Measurements from ENCODE around the gene JMJD6.
"Not testable (repeated sequence)": the region's sequence is repeated elsewhere in the genome, so short reads cannot be mapped to it uniquely, and the experiment has no call there.

The JMJD6 gene

DNA sequence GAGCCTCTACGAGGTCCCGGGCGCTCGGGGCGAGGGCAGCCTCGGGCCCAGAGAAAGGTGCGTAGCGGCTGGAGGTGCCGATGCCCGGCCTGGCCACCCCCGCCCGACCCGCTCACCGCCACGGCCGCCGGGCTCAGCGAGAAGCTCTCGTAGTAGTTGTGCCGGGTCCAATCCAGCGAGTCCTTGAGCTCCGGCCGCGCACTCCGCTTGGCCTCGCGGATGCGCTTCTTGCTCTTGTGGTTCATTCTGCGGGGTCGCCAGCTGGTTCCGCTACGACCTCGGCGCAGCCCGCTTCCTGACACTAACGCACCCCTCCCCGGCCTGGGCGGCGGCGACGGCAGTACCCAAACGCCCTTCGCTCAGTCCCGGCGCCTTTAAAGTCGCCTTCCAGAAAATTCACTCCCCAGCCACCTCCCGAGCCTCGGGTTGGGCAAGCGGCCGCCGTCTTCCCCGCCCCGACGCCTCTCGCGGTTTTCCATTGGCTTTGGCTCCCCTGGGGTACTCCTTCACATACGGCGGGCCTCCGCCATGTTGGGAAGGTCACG is at the start of gene JMJD6:
JMJD6 (minus strand) TSS at position 376 of the 545 bp plus-strand sequence; CDS start at position 245, 131 bp downstream.
- DNase-seq (ENCODE audit: low spot score), result peak; percentile 94

DNA sequence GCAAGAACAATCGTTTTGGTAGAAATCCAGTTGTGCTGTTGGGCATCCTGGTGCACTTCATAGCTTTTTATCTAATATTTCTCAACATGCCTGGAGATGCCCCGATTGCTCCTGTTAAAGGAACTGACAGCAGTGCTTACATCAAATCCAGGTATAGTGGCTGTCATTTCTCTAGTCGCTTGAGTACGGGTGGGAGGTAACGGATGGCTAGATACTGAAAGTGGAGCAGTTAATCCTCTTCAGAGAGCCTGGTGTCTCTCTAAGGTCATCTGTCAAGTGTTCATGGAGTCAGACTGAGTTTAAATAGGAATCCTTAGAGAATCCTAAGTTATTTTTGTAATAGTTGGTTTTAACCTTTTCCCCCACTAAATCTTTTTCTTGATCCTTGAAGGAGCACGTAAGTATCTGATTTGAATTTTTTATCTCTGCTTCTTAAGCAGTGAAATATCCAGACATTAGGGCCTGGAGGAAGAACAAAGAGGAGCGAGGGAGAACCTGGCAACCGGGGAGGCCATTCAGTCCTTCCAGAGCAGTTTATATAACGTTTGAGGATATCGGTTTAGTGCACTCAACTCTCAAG is 48.7 kb upstream of the JMJD6 start:
- no peak for DNase-seq (ENCODE audit: low spot score)

DNA sequence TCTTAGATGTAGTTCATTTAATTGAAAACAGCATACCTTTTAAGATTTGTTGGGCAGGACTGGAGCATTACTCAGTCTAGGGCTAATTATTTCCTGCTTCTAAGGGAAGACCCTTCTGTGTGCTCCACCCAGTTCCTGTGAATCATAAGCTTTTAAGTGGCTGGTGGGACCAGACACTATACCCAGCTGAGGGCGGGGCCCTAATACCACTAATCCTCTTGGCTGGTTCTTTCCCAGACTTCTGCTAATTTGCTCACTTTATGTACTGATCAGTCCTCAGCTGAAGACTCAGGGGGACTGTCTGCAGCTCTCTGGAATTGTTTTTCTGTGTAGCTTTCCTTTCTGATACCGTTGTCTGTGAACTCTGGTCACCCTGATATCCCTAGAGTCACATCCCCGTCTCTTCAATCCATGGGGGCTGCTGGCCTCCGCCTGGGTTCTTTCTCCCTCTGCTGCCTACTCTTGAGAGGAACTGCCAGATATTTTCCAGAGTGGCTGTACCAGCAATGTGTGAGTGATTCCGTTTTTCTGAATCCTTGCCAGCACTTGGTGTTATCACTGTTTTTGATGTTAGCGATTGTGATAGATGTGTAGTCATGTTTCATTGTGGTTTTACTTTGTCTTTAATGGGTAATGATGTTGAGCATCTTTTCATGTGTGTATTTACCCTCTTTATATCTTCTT is 46.6 kb upstream of the JMJD6 start:
- peak; percentile 89 for DNase-seq (ENCODE audit: low spot score)

DNA sequence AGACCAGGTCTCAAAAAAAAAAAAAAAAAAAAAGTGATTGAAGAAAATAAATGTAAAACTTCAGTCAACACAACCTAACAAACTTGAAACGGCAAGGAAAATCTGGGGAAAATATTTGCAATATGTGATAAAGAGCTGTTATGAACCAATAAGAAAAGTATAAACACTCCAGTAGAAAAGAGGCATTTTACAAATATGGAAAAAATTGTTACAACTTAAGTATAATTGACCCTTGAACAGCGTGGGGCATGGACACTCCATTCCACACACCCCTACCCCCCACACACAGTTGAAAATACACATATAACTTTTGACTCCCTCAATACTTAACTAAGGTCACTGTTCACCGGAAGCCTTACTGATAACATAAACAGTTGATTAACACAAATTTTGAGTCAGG is 32.2 kb upstream of the JMJD6 start:
- DNase-seq (ENCODE audit: low spot score), result no peak

DNA sequence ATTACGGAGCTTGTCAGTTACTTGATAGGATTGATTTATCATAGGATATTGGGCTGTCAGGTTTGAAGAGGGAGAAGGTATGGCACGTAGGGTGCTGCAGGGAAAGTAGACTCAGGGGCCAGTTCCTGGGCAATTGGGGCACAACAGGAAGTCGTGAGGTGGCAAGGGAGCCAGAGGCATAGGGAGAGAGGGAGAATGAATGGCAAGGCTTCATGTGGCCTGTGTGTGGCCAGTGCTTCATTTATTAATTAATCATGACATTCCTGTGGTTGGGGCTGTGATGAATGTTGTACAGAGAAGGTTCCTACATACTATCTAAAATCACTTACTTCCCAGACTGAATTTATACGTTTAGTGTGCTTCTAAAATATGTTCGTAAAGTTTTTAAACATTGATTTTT is 30.9 kb upstream of the JMJD6 start:
- no peak for DNase-seq (ENCODE audit: low spot score)

DNA sequence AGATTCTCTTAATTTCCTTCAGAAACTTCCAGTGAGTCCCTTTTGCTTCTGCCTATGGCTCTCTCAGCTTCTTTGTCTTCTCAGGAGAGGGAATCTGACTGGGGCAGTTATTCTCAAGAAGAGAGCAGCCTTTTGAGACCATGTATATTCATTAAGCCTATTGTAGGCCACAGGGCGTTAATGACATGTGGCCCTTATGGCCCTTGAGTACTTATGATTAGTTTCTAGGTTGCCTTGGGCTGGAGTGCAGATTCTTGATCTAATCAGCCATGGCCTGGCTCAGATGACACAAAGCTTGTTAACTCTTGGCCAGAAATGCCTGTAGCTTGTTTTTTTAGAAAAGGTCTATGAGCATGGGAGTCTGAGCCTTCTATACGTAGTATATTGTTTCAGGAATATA is 28.9 kb upstream of the JMJD6 start:
- no peak for DNase-seq (ENCODE audit: low spot score)

DNA sequence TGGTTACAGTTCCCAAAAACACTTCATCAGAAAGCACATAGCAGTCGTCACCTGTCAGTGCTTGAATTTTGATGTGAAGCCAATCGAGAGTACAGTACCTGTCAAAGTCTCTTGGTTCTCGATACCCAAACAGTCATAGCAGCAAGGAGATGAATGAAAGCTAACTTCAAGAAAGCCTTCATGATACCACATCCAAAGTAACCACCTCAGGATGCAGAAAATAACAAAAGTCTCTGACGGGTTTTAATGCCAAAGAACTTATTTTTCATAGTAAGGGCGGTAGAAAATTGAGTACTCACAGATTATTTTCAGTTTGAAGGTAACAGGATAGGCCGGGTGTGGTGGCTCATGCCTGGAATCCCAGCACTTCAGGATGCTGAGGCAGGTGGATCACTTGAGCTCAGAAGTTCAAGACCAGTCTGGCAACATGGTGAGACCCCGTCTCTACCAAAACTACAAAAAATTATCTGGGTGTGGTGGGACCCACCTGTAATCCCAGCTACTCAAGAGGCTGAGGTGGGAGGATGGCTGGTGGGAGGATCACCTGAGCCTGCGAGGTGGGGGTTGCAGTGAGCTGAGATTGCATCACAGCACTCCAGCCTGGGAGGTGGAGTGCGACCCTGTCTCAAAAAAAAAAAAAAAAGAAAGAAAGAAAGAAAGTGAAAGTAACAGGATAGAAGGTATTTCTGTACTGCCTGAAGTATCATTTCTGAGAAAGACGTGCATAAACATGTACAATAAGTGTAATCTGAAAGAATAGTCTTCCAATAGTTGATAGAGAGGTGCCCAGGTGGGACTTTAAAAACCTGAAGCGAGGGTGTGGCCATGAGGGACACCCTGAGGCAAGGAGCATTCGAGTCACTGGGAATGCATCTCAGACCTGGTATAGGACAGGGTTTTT is 26.9 kb upstream of the JMJD6 start:
- no peak for DNase-seq (ENCODE audit: low spot score)

DNA sequence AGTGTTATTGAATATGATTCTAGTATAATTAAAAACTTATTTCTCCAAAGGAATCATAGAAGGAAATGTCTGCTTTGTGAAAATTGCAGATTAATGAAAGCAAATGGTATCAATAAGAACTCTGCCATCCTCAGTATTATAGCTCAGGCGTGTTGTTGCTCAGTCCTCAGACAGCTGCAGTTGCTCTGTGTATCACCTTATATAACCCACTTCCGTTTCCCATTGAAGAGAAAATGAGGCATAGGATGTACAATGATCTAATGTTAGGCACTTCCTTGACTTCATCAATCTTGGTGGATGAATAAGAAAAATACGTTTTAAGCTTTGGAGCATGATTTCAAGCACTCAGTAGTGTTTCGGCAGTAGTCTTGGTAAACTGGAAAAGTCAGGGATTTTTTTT is 25.6 kb upstream of the JMJD6 start:
- DNase-seq (ENCODE audit: low spot score), result no peak

DNA sequence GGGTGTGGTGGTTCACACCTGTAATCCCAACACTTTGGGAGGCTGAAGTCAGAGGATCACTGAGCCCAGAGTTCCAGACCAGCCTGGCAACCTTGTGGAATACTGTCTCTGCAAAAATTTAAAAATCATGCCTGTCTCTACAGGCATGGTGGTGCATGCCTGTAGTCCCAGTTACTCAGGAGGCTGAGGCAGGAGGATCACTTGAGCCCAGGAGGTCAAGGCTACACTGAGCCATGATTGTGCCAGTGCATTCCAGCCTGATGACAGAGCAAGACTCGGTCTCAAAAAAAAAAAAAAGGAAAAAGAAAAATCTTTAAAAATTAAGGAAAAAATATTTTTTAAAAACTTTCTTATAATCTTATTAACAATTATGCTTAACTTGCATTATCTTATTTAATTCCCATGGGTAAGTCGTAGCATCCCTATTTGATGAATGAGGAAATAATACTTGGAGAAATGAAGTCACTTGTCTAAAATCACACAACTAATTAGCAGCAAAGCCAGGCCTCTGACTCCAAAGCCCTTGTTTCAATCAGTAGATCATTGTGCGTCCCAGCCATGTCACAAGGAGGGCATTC is 25.1 kb upstream of the JMJD6 start:
- no peak for DNase-seq (ENCODE audit: low spot score)

DNA sequence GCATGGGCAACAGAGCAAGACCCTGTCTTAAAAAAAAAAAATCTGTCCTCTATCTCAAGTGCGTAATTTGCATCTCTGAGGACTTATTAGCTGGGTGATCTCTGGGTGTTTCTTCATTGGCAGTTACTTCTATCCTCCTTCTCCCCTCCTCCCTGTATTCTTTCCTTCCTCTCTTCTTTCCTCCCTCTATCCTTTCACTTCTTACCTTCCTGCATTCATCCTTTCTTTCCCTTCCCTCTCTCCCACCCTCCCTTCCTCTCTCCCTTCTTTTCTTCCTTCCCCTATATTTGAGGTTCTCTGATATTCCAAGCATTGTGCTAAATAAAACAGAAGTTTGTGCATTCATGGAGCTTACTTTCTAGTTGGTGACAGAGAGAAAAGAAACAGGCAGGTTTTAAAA is 22.3 kb upstream of the JMJD6 start:
- no peak for DNase-seq (ENCODE audit: low spot score)

DNA sequence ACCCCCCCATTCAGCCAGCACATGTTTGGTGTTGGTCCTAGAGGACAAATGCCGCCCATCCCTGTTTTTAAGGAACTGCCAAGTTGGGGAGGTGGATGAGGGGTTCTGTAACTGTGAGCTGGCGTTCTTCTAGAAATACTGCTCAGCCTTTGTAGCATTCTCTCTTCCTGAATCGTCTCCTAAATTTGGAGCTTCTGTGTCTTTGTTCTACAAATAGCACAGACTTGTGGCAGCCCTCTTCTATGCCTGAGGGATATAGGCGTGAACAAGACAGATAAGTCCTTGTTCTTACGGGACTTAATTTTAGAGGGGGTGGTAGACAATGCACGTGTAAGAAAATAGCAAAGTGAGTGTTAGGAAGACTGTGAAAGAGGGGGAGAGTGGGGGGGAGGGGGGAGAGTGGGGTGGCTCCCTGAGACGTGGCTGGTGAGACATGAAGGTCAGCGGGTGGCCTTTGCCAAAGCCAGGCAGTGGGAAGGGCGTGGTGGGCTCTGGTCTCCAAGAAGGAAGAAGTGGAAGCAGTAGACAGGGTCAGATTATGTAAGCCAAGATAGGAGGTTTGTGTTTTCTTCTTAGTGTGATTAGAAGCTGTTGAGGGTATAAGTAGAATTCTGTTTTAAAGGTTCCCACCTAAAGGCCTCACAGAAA is 21.4 kb upstream of the JMJD6 start:
- DNase-seq (ENCODE audit: low spot score), result no peak

DNA sequence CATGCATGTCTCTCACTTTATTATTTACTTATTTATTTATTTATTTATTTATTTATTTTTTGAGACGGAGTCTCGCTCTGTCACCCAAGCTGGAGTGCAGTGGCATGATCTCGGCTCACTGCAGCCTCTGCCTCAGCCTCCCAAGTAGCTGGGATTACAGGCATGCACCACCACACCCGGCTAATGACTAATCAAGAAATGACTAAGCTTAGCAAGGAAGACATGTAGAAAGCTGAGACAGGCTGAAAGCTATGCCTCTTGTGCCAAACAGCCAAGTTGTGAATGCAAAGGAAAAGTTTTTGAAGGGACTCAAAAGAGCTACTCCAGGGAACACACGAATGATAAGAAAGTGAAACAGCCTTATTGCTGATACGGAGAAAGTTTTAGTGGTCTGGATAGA is 19.4 kb upstream of the JMJD6 start:
- not testable (repeated sequence) for DNase-seq (ENCODE audit: low spot score)

DNA sequence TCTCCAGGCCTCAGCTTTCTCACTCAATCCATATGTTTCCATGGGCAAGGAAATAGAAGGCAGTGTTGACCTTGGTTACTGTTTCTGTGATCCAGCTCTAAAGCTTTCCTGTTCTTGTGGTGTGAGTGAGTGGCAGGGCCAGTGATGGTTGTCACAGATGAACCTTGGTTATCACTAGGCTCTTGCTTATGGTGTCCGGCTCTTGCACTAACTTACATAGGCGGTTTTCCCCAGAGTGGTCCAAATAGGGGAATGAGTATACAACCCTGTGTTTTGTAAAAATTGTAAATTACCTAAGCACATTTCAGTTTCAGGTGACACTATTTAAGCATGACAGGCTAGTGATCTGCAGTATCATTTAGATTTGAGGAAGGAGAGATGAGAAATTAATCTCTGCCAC is 18.3 kb upstream of the JMJD6 start:
- no peak for DNase-seq (ENCODE audit: low spot score)

DNA sequence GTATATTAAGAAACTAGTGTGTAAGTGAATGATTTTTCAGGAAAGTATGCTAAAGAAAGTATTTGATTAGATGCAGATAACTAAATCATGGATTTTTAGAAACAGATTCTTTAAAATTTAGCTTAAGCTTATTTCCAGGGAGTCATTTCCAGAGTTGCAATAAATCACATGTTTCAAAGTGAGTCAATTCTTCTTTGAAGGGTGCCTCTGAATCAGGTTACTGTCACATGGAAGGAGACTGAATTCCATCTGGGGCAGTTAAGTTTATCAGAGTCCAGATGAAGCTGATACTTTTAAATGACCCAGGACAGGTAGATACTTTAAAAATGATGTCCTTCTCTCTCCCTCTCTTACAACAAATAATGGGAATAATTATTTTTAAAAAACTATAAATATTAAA is 16.6 kb upstream of the JMJD6 start:
- no peak for DNase-seq (ENCODE audit: low spot score)

DNA sequence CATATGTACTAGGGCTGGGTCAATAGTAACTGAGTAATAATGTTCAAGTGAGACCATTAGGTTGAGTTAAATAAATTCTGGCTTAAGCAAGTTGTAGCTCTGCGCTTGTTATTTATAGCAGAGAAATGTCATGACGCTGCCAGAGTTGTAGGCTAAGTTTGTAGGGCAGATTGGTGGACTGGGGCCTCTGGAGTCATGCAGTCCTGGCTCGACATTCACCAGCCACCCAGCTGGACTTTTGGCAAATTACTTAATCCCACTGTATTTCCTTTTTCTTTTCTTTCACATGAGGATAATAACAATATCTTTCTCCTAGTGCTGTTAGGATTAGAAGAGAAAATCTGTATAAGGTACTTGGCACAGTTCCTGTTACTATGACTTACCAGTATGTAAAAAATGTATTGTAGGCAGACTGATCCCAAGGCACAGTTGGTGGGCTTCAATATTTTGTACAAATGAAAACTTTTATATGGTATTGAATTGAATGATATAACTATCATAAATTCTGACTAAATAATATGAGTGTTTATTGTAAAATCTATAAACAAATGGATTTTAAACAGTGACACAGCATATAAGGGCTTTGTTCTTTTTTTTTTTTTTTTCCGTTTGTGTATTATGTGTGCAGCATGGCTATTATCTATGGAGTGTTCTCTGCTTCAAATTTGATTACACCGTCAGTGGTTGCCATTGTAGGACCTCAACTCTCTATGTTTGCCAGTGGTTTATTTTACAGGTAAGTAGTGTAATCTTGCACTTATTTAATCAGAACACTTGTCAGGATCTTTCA is 14.1 kb upstream of the JMJD6 start:
- no peak for DNase-seq (ENCODE audit: low spot score)

DNA sequence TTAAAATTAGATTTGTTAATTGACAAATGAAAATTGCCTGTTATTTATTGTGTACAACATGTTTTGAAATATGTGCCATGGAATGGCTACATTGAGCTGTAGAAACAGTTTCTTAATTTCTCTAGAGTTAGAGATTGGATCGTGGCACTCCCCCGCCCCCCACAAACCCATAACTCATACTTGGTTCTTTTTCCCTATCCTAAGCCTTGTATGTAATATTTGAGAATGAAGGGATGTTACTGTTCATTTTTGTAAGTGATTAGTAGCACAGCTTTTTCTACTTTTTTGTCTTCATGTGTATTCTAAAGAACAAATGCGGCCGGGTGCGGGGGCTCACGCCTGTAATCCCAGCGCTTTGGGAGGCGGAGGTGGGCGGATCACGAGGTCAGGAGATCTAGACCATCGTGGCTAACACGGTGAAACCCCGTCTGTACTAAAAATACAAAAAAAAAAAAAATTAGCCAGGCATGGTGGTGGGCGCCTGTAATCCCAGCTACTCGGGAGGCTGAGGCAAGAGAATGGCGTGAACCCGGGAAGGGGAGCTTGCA is 13.2 kb upstream of the JMJD6 start:
- not testable (repeated sequence) for DNase-seq (ENCODE audit: low spot score)

DNA sequence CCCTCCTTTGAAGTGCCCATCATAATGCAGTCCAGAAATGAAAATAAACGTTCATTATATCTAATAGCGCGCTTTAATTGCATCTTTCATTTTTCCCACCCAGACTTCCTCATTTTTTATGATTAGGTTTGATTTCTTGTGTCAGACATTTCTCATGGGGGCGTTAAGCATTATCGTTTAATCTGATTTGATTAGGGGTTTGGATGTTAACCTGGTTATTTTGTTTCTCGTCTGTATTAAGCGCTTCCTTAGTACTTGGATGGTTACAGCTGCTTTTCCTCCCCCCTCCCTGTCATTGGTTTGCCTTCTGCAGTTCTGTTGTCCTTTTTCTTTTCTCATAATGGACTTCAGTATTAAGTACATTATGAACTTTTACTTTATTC is 12.1 kb upstream of the JMJD6 start:
- no peak for DNase-seq (ENCODE audit: low spot score)

DNA sequence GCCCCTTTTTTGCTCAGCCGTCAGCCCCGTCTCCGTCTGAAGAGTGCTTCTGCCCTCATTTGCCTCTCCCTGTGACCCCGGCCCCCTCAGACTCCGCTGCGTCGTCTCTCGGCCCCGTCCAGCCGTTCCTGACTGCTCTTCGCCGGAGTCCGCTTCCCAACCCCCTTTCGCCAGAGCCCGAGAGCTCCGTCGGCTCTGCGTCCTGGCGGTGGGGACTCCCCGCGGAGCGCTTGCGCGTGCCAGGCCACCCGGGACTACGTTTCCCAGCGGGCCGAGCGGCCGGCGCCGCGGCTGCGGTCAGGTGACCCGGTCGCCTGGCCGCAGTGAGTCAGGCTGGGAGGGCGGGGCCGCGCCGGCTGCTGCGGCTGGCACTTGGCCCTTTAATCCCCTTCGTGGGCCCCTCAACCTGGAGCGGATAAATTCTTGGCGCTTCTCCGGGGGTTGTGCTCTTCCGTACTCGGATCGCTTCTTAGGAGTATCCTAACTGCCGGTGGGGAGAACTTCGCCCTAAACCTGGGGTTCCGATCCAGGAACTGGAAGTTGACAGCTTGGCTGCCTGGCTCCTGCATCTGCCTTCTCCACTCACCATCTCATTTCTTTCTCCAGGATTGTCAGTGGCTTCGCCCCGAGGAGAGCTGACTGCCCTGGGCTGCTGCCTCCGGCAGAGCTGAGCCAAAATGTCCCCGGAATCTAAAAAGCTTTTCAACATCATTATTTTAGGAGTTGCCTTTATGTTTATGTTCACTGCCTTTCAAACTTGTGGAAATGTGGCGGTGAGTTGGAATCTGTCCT is 11.5 kb upstream of the JMJD6 start, which contains the start of gene MFSD11:
MFSD11 (plus strand) TSS at position 444 of the 792 bp plus-strand sequence; CDS start at position 678, 234 bp downstream.
- DNase-seq (ENCODE audit: low spot score), result peak; percentile 97

DNA sequence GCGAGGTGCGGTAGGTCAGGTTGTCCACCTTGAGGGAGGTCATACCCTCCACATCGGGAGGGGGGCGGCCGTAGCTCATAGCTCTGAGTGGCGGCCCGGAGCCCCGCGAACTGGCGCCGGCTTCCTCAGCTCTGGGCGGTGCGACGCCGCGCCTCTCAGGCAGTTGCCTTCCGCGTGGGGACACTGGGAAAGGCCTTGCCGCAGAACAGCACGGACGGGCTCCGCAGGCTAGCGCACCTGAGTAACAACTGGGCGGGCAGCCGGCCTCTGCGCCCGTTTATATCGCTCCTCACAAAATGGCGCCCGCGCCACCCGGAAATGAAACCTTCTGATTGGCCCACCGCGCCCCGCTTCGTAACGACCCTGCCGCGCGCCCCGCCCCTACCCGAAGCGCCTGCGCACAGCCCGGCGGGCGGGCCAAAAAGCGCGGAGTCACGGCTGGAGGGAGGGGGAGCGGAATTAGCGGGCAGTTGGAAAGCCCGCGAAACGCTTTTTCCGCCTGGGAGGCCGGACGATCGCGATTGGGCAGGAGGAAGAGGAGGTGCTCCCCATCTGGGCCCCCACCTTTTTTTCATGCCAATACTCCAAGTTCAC is 10.8 kb upstream of the JMJD6 start, which contains the start of gene SRSF2:
SRSF2 (minus strand) TSS at position 250 of the 594 bp plus-strand sequence; CDS start at position 79, 171 bp downstream.
- DNase-seq (ENCODE audit: low spot score), result peak; percentile 98
